CD4-positive, alpha-beta T cell treated with Interleukin-6 at 100 ng/mL for 8 hours (primary cell): ENCODE results near the gene FAM156A.
A peak's percentile ranks its signal among the peaks of the same experiment; 100 is the strongest.
"Not testable (repeated sequence)": the region's sequence is repeated elsewhere in the genome, so short reads cannot be mapped to it uniquely, and the experiment has no call there.

Experiments
- DNase-seq: peaks from one replicate; pipeline ENCODE4 v3.0.0-alpha.2; 2020; ENCODE audit warnings: mixed read lengths, low spot score

Gene FAM156A, protein sequence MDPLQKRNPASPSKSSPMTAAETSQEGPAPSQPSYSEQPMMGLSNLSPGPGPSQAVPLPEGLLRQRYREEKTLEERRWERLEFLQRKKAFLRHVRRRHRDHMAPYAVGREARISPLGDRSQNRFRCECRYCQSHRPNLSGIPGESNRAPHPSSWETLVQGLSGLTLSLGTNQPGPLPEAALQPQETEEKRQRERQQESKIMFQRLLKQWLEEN

DNA sequence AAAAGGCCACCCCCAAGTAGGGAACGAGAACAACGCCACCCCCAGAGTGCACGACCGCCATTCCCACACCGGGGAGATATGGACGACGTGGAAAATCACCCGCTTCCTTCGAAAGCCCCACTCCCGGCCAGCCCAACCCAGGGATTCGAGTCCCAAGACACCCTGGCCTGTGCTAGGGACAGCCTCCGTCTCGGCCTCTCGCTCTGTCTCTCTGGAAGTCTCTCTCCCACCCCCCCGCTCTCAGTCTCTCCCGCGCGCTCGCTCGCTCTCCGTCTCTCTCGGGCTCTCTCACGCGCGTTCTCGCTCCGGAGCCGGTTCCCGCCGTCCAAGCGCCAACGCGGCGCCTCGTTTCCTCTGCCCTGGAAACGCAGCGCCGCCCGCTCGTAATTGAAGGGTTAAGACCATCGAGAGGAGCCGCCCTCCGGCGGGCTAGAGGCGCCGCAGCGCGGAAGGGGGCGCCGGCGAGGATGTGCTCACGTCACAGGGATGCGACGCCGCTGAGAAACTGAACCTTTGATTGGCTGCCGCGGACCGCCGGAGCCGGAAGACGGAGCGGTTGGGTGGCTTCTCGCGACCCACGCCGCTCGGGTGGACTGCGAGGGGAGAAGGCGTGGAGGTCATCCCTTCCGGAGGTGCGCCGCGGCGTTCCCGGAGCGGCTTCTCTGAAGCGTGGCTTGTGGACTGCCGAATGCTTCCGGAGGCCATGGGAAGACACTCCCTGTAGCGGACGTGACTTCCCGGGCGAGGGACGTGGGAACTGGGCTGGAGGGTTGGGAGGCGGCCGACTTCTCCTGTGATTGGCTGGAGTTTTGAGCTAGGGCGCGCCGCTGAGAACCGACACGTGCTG, at the start of gene FAM156A:
Gene FAM156A (minus strand): TSS at position 406 of the 847 bp plus-strand sequence. CDS start 9,930 bp downstream, outside the sequence.
- DNase-seq, result not testable (repeated sequence)

DNA sequence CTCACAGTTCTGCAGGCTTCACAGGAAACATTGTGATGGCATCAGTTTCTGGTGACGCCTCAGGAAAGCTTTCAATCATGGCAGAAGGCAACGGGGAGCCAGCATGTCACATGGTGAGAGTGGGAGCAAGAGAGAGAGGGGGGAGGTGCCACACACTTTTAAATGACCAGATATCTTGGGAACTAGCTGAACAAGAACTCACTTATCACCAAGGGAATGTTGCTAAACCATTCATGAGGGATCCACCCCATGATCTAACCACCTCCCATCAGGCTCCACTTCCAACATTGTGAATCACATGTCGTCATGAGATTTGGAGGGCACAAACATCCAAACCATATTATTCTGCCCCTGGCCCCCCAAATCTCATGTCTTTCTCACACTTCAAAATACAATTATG, 47.0 kb upstream of the FAM156A start:
- no peak for DNase-seq

- DNase-seq, result no peak
Measured at GRCh38 chrX:53004811-53005210, 46.5 kb upstream of the FAM156A start.

DNA sequence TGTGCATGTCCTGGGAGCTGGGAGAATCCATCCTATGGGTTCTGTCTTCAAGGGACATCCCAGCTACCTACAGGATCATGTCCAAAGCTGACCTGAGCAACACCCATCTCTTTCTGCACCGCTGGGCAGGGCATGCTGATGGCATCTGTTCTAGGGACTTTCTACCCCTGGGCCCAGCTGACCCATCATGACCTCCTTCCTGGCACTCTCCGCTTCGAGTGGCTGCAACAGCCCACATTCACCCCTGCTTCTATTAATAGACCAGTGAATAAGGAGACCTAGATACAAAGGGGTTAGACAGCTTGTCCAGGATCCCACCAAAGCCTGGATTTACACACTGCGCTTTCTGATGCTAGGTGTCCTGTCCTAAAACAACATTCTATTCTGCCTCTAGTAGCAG, 45.7 kb upstream of the FAM156A start:
- no peak for DNase-seq

DNA sequence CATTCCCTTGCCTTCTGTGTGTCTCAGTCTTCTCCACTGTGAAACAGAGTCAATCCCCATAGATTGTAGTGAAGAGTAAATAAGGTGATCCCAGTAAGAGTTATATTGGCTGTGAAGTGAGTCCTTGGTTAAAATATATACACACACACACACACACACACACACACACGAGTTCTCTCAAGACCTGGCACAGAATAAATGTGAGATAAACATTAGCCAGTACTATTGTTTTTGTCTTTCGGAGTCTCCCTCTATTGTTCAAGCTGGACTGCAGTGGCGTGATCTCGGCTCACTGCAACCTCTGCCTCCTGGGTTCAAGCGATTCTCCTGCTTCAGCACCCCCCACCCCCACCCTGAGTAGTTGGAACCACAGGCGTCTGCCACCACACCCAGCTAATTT, 44.8 kb upstream of the FAM156A start:
- DNase-seq, result no peak

DNA sequence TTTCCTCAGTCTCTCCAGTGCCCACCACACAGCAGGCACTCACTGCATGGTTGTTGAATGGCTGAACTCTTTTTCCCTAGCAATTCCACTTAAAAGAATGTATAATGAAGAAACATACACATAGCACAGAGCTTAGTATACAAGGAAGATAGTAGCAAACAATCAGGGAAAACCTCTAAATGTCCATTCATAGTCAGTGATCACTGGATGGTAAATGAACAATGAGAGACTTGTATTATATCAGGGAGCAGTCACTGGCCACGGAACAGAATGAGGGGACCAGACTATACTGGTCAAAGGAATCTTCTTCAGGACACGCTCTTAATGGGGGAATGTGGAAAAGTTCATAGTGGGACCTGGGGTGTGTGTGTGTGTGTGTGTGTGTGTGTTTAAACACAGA, 43.6 kb upstream of the FAM156A start:
- DNase-seq, result no peak

DNA sequence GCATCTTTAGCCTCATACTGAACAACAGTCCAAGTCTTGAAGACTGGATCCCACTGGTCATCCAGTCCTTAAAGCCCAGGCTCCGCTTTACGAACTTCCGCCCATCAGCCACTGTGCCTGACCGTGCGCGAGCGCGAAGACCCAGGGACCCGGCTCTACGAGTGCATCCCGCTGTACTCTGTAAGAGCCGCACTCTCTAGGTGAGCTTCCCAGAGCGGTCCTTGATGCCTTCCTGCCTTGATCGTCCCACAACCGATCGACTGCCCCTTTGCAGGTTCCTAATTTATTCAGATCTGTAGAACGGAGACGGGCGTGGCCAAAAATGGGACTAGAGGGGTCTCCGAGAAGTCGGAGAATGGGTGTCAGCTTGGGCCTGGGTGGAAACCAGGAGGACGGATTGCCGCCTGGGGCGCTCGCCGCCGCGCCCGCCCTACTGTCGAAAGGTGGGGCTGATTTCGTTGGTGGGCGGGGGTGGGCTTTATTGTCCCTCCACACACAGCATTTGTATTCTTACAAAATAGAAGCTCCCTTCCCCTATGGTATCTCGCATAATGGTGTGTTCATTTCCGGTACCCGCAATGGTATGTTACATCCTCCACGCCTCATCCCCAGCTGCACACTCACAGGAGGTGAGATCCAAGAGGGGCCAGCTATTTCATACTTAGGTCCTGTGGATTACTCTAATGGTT, 42.3 kb upstream of the FAM156A start:
- no peak for DNase-seq

GRCh38 chrX:52995987-52996331, 37.6 kb upstream of the FAM156A start:
- no peak for DNase-seq

DNA sequence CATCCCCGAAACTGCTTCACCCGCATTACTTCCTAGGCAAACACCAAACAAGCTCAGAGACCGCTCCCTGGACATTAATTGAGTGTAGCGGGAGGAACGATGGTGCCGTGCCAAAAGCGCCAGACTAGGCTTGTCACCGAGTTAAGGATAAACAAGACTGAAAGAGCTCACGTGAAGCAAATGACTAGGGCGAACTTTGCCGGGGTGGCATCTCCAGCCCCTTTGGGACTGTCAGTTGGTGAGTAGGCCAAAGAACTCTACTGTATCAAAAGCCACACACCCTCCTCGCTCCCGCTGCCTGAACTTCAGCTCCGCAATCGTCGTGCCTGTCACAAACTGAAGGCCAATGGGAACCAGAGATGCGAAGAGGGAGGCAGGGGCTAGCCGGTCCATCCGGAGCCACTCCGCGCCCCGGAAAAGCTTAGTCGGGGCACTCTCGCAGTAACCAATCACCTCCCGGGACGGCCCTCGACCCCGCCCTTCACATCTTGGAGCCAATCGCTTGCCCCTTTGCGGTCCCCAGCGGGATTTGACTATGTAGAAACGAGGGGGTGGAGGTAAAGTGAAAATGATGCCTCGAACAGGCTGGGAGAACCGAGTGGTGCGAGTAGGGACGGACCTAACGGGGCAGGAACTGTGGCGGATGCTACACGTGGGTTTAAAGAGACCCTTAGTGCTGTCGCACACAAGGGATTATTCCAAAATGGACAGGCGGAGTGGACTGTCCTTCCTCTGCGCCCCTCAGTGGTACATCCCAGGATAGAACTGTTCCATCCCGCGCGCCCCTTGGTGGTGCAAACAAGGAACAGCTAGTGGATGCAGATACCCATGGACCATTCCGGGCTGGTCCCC, 37.0 kb upstream of the FAM156A start:
- peak; percentile 93 for DNase-seq

DNA sequence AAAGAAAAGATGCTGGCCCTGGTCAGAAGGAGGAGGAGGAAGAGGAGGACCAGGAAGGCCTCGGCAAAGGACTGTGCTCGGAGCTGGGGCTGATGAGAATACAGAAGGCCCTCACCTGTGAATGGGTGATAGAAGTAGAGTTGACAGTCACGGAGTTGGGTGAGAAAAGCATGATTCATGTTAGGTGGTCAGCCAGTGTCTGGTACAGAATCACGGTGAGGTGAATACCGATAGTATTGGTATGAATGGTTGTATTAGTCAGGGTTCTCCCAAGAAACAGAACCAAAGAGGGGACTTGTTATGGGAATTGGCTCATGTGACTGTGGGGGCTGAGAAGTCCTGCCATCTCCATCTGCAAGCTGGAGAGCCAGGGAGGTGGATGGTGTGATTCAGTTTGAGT, 32.5 kb upstream of the FAM156A start:
- no peak for DNase-seq

GRCh38 chrX:52990011-52990631, 31.8 kb upstream of the FAM156A start:
- peak; percentile 44 for DNase-seq

DNA sequence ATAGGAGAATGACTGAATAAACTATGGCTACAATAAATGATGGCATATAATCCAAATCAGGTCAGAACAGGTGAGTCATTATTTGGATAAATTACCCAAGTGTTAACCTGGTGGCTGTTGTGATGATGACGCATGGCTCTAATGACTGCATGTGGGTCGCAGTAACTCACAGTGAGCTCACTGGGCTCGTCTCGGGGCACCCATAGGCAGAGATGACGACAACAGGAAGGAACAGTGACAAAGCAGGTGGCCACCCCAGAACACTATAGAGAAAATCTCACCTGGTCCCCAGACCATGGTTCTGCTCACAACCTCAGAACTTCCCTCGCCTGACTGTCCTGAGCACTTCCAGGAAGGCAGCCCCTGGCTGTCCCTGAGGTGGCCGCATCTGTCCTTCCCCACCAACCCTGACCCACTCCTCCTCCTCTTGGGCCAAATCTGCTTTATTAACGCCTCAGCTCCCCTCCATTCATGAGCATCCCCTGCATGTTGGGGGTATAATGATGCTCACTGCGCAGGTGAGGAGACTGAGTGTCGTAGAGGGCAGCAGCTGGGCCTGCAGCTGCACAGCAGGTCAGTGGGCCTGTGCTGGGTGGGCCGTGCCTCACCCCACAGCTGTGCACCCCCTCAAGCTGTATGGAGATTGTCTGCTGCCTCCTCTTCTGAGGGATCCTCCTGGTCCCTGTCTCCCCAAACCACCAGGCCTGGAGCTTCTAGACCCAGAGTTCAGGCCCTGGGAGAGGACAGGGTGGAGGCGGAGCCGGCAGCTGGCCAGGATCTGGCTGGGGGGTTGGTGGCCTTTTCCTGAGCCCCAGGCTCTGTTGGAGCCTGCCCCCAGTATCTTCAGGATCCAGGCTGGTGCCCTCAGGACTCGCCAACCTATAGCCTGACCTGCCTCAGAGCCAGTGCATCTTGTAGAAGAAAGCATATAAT, 30.9 kb upstream of the FAM156A start:
- no peak for DNase-seq

DNA sequence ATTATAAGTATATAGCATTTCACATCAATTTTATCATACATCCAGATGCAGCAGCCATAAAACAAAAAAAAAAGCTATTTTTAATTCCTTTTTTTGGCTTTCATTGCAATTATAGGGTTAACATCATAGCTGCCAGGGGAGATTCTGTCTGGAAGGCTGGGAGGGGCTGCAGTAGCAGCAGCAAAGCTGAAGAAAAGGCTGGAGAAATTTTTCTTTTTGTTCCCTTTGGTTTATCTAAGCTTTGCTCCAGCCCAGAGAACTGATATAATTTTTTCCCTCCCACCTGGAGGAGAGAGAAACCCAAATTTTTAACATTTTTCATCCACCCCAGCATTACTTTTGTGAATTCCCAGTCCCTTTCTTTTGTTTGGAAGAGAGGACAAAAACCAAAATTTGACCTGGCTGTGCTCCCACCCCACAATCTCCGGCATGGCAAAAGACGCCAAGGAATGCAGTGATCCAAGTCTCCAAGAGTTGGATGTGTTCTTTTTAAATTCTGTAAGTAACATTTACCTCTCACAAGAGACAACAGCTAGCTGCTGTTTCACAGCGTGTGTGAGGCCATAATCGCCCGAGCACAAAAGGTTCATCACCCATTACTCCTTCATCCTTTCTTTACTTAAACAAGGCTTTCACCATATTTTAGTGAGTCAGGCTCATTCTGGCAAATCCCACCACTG, 25.1 kb upstream of the FAM156A start:
- no peak for DNase-seq

DNA sequence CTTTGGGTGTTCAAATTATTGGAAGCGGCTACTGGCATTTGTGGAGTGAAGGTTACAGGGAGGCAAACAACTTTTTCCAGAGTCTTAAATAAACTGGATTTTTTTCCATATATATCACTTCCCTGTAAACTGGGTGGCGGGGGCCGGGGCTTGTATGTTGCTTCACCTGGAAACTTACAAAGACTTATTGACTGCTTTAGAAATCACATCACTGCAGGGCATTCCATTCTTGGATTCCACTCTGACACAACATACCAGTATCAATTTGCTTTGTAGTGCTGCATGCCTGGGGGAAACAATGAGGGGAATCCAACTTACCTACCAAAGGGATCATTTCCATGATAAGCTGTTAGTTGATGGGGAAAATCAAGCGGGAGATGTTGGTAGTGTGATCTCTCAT, 21.7 kb upstream of the FAM156A start:
- no peak for DNase-seq

GRCh38 chrX:52979568-52979967, 21.2 kb upstream of the FAM156A start:
- DNase-seq, result no peak

- no peak for DNase-seq
Measured at GRCh38 chrX:52977953-52978352, 19.6 kb upstream of the FAM156A start.

- DNase-seq, result not testable (repeated sequence)
Measured at GRCh38 chrX:52975576-52975975, 17.3 kb upstream of the FAM156A start.

DNA sequence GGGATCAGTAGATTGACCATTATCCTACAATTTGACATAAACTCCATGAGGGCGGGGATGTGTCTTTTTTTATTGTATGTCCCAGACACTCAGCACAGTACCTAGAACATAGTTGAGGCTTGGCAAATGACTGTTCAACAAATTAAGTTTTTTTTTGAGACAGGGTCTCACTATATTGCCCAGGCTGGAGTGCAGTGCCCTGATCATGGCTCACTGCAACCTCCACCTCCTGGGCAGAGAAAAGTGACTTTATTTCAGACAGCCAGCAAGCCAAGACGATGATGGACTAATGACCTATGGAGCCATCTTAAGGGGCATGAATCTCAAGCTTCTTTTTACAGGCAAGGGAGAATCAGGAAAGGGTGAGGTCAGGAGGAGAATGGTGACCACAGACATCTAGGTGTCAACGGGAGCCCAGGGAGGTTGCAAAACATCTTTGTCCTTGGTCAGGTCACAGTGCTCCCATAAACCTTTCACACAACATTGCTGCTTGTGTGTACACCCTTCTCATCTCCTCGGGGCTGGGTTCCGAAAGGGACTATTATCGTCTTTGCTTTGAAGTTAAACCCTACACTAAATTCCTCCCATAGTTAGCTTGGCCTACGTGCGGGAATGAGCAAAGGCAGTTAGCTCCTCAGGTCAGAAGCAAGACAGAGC, 16.1 kb upstream of the FAM156A start:
- not testable (repeated sequence) for DNase-seq

DNA sequence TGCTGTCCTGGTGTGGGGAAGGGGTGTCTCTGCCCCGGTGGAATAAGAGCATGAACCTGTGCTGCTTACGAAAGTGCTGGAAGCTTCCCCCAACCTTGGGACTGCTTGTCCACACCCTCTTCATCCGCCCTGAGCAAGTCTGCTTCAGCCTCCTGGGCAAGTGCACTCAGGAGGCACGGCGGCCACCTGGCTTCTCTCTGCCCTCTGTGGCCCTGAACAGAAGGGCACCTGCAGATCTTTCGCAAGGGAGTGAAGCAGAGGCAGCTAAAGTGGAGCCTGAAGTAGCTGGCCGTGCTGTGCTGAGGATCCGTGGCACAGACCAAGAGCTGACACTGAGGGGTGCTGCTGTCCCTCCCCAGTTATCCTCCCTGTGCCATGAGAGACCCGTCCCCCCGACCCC, 9.6 kb upstream of the FAM156A start:
- not testable (repeated sequence) for DNase-seq
